ENCODE measurements around the gene SSBP4.

Gene SSBP4

DNA sequence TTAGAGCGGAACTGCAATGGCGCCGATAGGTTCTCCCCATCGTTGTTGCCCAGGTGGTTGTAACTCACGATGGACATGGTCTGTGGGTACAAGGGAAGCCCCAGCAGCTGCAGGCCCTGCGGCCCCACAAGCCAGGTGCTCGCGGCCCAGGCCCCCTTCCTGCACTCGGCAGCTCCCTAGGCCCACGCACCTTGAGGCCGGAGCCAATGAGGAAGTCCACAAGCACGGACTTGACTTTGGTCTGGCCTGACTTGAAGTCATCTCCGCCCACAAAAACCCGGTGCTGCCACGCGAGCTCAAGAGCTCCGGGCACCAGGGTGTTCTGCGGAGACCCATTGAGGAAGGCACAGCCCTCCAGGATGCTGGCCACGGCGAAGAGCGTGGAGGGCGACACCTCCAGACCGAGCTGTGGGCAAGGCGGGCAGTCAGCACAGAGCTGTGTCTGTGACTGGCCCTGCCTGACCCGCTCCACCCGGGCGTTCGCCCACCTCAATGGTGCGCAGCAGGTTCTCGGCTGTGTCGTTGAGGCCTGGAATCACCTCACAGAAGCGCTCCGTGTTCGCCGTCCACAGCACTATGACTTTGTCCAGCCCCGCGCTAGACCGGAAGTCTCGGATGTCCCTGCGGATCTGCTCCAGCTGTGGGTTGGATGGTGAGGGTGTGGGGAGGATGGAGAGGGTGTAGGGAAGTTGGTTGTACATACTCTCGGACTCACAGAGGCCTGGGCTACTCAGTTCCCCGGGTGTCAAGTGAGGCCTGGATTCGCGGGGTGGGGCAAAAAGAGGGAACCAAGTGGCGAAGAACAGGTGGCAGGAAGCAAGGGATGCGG, 16.9 kb downstream of the SSBP4 start:
- Histone ChIP-seq H3K9me3 (ENCODE audit: control insufficient read depth, insufficient read depth, low read depth, low read length) (no peaks in the 10 kb centered on the region), H3K27ac (ENCODE audit: extremely low read depth, low read depth, low read length) (peak overlapping the region; percentile 42), H3K36me3 (ENCODE audit: control insufficient read depth in 2 of 2, insufficient read depth in 1 of 2, low read length in 2 of 2) (peaks cover 5 to 24% of the 10 kb centered on the region in 2 experiments; a peak in 1 of 3 replicates), H3K4me1 (ENCODE audit: control insufficient read depth, insufficient read depth, low read length) (peaks cover 19% of the 10 kb centered on the region), H3K4me3 (ENCODE audit: low read depth, low read length) (no peak overlapping the region)
- POLR2A ChIA-PET, result interaction anchor here (0.6 kb wide), 1 partner anchor 462 kb away, joined by 4 read pairs; no protein-coding TSS in a partner anchor
- CTCF ChIA-PET, result interaction anchor here (0.5 kb wide), 1 partner anchor 49 kb away, joined by 3 read pairs; no protein-coding TSS in a partner anchor
- peak; percentile 42; the same call in 1 of the 2 replicates for TF ChIP-seq IKZF3 (tag by site-specific recombination; IDR thresholded peaks at IDR 0.05)
- peak; percentile 75 for TF ChIP-seq ZNF600 (tag by site-specific recombination; IDR thresholded peaks at IDR 0.05)
- no peak for TF ChIP-seq ZNF658 (tag by site-specific recombination; IDR thresholded peaks at IDR 0.05)
- no peak for TF ChIP-seq ZNF391 (tag by site-specific recombination; IDR thresholded peaks at IDR 0.05; ENCODE audit: borderline replicate concordance, low read depth)
- TF ChIP-seq, protein P1, sequence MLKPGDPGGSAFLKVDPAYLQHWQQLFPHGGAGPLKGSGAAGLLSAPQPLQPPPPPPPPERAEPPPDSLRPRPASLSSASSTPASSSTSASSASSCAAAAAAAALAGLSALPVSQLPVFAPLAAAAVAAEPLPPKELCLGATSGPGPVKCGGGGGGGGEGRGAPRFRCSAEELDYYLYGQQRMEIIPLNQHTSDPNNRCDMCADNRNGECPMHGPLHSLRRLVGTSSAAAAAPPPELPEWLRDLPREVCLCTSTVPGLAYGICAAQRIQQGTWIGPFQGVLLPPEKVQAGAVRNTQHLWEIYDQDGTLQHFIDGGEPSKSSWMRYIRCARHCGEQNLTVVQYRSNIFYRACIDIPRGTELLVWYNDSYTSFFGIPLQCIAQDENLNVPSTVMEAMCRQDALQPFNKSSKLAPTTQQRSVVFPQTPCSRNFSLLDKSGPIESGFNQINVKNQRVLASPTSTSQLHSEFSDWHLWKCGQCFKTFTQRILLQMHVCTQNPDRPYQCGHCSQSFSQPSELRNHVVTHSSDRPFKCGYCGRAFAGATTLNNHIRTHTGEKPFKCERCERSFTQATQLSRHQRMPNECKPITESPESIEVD (tag by site-specific recombination; IDR thresholded peaks at IDR 0.05), result no peak
- no peak for TF ChIP-seq ZNF510 (tag by site-specific recombination; IDR thresholded peaks at IDR 0.05; ENCODE audit: insufficient replicate concordance)
- TF ChIP-seq, protein P2, sequence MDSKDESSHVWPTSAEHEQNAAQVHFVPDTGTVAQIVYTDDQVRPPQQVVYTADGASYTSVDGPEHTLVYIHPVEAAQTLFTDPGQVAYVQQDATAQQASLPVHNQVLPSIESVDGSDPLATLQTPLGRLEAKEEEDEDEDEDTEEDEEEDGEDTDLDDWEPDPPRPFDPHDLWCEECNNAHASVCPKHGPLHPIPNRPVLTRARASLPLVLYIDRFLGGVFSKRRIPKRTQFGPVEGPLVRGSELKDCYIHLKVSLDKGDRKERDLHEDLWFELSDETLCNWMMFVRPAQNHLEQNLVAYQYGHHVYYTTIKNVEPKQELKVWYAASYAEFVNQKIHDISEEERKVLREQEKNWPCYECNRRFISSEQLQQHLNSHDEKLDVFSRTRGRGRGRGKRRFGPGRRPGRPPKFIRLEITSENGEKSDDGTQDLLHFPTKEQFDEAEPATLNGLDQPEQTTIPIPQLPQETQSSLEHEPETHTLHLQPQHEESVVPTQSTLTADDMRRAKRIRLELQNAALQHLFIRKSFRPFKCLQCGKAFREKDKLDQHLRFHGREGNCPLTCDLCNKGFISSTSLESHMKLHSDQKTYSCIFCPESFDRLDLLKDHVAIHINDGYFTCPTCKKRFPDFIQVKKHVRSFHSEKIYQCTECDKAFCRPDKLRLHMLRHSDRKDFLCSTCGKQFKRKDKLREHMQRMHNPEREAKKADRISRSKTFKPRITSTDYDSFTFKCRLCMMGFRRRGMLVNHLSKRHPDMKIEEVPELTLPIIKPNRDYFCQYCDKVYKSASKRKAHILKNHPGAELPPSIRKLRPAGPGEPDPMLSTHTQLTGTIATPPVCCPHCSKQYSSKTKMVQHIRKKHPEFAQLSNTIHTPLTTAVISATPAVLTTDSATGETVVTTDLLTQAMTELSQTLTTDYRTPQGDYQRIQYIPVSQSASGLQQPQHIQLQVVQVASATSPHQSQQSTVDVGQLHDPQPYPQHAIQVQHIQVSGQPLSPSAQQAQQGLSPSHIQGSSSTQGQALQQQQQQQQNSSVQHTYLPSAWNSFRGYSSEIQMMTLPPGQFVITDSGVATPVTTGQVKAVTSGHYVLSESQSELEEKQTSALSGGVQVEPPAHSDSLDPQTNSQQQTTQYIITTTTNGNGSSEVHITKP (tag by site-specific recombination; IDR thresholded peaks at IDR 0.05), result no peak
- TF ChIP-seq ZNF610 (tag by site-specific recombination; IDR thresholded peaks at IDR 0.05; ENCODE audit: borderline replicate concordance), result no peak
- no peak for TF ChIP-seq SP3 (tag by site-specific recombination; IDR thresholded peaks at IDR 0.05)
- no peak for TF ChIP-seq ZNF24 (tag by site-specific recombination; IDR thresholded peaks at IDR 0.05)
- no peak for TF ChIP-seq ZNF555 (tag by site-specific recombination; conservative IDR thresholded peaks at IDR 0.05)
- no peak for TF ChIP-seq ZNF707 (tag by site-specific recombination; IDR thresholded peaks at IDR 0.05)
- no peak for TF ChIP-seq GLIS2 (tag by site-specific recombination; IDR thresholded peaks at IDR 0.05)
- TF ChIP-seq ZNF140 (tag by site-specific recombination; IDR thresholded peaks at IDR 0.05), result 0 out of 2 replicates have a peak, but pooled peaks have one; percentile 45
- TF ChIP-seq, protein P3, sequence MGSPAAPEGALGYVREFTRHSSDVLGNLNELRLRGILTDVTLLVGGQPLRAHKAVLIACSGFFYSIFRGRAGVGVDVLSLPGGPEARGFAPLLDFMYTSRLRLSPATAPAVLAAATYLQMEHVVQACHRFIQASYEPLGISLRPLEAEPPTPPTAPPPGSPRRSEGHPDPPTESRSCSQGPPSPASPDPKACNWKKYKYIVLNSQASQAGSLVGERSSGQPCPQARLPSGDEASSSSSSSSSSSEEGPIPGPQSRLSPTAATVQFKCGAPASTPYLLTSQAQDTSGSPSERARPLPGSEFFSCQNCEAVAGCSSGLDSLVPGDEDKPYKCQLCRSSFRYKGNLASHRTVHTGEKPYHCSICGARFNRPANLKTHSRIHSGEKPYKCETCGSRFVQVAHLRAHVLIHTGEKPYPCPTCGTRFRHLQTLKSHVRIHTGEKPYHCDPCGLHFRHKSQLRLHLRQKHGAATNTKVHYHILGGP (tag by site-specific recombination; IDR thresholded peaks at IDR 0.05), result no peak
- TF ChIP-seq, protein P4, sequence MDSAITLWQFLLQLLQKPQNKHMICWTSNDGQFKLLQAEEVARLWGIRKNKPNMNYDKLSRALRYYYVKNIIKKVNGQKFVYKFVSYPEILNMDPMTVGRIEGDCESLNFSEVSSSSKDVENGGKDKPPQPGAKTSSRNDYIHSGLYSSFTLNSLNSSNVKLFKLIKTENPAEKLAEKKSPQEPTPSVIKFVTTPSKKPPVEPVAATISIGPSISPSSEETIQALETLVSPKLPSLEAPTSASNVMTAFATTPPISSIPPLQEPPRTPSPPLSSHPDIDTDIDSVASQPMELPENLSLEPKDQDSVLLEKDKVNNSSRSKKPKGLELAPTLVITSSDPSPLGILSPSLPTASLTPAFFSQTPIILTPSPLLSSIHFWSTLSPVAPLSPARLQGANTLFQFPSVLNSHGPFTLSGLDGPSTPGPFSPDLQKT (IDR thresholded peaks at IDR 0.05; ENCODE audit: borderline replicate concordance, low read depth, low read length), result no peak
- TF ChIP-seq KLF1 (tag by site-specific recombination; IDR thresholded peaks at IDR 0.05), result no peak
- no peak for TF ChIP-seq ZNF423 (tag by site-specific recombination; IDR thresholded peaks at IDR 0.05)
- TF ChIP-seq ZNF785 (tag by site-specific recombination; IDR thresholded peaks at IDR 0.05), result no peak
- no peak for TF ChIP-seq YY1 (tag by site-specific recombination; IDR thresholded peaks at IDR 0.05)
- no peak for TF ChIP-seq KLF9 (tag by site-specific recombination; IDR thresholded peaks at IDR 0.05; ENCODE audit: low read depth)
- no peak for TF ChIP-seq ZNF664 (tag by site-specific recombination; IDR thresholded peaks at IDR 0.05)
- no peak for TF ChIP-seq HOXD13 (CRISPR knock-in tag; IDR thresholded peaks at IDR 0.05; ENCODE audit: borderline replicate concordance)
- TF ChIP-seq WT1 (tag by site-specific recombination; IDR thresholded peaks at IDR 0.05), result no peak
- TF ChIP-seq SP2 (tag by site-specific recombination; IDR thresholded peaks at IDR 0.05), result no peak
- TF ChIP-seq ZNF621 (tag by site-specific recombination; IDR thresholded peaks at IDR 0.05), result no peak
- peak; percentile 9; the same call in 1 of the 2 replicates for TF ChIP-seq KLF8 (tag by site-specific recombination; IDR thresholded peaks at IDR 0.05)
- no peak for TF ChIP-seq ZNF366 (tag by site-specific recombination; conservative IDR thresholded peaks at IDR 0.05)
- TF ChIP-seq BCL11B (tag by site-specific recombination; IDR thresholded peaks at IDR 0.05; ENCODE audit: low read depth), result peak; percentile 69; the same call in 1 of the 2 replicates
- no peak for TF ChIP-seq ZXDB (tag by site-specific recombination; IDR thresholded peaks at IDR 0.05)
- TF ChIP-seq ZBTB8A (tag by site-specific recombination; IDR thresholded peaks at IDR 0.05), result no peak
- no peak for TF ChIP-seq ZNF529 (tag by site-specific recombination; IDR thresholded peaks at IDR 0.05; ENCODE audit: insufficient replicate concordance)
